Stimulated activated CD8-positive, alpha-beta memory T cell treated with anti-CD3 and anti-CD28 coated beads, Interleukin-2, amount 100 ng/mL, for 1 hour (primary cell): Measurements from ENCODE around the gene PRKACB.
"Not testable (repeated sequence)": the region's sequence is repeated elsewhere in the genome, so short reads cannot be mapped to it uniquely, and the experiment has no call there.

ENCODE experiments used
- DNase-seq, 2 donors: peaks; one replicate each; pipeline ENCODE4 v3.0.0-alpha.2; 2020; ENCODE audit warnings: low read depth in 2 of 2

Gene PRKACB

DNA sequence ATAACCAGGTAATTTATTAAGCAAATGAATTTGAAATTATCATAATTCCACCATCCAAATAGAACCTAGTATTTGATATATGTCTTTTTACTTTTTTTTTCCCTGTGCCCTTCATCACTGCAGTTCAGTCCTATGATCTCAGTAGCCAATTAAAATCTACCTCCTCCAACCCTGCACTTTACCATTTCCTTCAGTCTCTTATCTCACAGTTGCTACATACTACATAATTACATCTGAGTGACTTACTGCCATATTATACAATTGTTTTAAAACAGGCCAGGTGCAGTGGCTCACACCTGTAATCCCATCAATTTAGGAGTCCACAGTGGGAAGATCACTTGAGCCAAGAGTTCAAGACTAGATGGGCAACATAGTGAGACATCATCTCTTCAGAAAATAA, 73.2 kb downstream of the PRKACB start:
- DNase-seq: no peak

DNA sequence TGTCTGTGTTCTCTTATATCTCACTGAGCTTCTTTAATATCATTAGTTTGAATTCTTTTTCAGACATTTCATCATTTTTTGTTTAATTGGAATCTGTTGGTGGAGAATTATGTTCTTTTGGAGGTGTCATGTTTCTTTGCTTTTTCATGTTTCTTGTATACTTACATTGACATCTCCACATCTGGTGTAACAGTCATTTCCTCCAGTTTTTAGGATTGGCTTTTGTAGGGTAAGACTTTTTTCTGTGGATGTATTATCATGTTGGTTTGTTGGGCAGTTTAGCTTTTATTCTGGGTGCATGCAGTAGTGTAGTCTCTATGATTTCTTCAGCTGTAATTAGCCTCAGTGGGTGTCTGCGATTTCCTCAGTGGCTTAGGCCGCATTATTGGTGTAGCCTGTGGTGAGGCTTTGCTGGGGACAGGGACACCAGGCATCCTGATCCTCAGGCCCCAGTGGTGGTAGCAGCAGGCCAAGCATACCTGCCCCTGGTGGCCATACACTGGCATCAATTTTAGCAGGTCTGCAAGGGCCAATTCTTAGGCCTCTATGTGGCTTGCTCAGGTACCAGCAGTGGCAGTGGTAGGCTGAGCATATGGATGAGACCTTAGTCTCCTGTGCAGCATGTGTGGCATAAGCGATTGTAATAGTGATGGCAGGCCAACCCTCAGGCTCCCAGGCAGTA, 79.8 kb downstream of the PRKACB start:
- DNase-seq: no peak

DNA sequence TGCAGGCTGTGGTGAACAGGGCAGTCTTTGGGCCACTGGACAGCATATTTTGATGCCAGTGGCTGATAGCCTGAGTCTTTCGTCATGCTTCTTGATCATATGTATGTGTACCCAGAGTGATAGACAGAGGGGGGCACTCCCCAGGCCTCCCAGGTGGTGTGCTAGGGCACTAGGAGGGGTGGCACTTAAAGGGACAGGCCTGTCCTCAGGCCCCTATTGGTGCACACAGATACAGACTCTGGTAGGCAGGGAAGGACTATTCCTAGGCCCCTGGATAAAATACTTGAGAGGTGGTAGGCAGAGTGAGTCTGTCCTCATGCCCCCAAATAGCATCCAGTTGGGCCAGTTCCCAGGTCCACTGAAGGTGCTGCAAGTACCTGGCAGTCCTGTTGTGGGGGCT, 80.8 kb downstream of the PRKACB start:
- no peak for DNase-seq

DNA sequence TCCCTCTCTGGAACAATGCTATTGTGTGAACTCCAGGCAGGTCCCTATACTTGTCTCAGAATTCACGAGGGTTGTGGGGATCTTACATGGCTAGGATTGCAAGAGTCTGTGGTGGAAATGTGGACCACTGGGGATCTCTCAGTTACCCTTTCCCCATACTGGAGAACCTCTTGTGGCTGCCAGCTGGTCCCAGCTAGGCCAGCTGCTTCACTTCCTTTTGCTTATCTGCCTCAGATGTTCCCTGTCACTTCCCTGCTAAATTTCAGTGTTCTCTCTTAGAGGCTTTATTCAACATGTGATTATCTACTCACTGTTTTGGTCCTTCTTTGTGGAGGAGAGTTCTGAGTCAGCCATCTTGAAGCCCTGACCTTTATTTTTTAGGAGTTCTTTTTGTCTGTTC, 81.6 kb downstream of the PRKACB start:
- DNase-seq: no peak

DNA sequence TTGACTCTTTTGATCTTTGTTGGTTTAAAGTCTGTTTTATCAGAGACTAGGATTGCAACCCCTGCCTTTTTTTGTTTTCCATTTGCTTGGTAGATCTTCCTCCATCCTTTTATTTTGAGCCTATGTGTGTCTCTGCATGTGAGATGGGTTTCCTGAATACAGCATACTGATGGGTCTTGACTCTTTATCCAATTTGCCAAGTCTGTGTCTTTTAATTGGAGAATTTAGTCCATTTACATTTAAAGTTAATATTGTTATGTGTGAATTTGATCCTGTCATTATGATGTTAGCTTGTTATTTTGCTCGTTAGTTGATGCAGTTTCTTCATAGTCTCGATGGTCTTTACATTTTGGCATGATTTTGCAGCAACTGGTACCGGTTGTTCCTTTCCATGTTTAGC, 88.6 kb downstream of the PRKACB start:
- DNase-seq: not testable (repeated sequence)

DNA sequence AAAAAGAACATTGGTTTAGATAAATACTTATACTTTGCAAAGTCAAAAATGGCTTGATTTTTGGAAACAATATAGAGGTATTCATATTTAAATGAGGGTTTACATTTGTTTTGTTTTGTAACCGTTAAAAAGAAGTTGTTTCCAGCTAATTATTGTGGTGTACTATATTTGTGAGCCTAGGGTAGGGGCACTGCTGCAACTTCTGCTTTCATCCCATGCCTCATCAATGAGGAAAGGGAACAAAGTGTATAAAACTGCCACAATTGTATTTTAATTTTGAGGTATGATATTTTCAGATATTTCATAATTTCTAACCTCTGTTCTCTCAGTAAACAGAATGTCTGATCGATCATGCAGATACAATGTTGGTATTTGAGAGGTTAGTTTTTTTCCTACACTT, 92.2 kb downstream of the PRKACB start:
- DNase-seq: no peak

DNA sequence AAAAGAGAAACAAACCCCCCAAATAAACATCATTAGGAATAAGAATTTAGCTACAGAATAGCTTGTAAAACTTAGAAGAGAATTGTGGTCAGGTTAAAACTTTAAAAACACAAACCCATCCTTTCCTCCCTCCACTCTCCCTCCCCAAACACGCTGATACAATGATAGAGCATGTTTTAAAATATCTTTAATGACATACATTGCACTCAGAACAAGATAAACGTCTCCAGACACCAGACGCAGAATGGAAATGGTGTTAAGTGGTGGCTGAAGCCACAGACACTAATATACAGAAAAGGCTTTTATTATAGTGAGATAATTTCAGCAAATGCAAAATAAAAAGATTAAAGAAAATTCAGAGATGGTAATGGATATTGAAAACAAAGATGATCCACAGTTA, 98.6 kb downstream of the PRKACB start:
- no peak for DNase-seq

DNA sequence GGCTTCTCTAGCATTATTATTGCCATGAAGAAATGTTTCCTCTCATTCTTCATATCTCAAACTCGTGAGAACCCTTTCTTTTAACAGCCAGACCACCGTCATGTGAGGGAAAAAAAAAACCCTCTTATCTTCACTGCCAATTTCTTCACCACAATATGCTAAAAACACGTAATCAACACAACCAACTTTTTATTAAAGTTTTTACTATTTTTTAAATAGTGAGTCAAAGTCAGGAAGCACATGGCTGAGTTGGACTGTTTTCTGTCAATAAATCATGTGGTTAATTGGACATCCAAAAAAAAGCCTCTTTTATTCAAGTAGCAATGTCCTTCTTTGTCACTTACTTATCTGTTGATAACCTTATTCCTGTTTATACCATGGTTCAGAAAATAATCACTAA, 101.5 kb downstream of the PRKACB start:
- no peak for DNase-seq

DNA sequence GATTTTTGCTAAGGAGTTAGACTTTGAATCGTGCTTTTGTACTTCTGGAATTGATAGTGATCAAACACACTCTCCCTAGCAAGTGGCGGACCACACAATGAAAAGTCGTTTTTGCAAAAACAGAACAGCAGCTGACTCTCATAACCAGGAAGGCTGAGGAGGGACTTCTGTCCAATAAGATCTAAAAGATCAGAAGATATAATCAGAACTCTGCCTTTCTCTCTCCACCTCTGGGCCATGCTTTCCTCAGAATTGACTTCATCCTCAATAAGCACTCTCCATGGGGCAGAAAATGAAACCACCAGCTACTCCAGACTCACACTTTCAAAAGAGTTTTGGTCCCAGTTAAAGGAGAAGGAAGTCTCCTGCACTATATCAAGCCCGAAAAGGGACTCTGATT, 102.1 kb downstream of the PRKACB start:
- DNase-seq: no peak

DNA sequence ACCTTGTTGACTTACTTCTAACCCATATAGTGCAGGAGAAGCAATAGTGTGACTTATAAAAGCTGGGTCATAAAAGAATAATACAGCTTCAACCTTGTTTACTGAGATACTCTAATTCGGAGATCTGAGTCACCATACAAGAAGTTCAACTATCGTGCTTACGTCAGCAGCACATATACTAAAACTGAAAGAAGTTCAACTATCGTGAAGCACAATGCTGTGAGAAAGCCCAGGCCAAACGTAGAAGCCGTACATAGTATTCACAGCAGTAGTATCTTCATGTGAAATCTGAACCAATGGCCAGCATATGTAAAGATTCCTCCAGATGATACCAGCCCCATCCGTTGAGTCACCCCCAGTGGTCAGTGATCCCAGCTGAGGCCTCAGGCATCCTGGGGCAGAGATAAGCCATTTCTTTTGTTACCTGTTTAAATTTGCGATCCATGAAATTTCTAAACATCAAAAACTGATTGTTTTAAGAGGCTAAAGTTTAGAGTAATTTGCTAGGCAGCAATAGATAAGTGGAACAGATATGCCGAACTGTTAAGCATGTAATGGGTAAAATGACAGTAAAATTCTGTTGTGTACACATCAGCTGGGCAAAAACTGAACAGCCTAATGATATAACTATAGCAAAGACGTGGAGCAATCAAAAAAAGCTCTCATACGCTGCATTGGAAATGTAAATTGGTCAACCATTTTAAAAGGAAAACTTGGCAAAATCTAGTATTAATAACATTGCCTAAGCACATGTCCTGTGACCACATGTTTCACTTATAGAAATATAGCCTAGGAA, 103.6 kb downstream of the PRKACB start:
- no peak for DNase-seq

DNA sequence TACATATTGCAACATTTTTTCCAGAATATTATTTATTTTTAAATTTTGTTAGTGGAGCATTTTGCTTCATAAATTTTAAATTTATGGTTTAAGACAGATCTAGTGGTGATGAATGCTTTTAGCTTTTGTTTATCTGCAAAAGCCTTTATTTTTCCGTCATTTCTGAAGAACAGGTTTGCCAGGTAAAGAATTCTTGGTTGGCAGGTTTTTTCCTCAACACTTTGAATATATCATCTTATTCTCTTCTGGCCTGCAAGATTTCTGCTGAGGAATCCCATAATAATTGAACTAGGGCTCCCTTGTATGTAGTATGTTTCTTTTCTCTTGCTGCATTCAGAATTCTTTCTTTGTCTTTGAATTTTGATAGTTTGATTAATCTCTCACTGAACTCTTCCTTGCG, 106.6 kb downstream of the PRKACB start:
- no peak for DNase-seq

DNA sequence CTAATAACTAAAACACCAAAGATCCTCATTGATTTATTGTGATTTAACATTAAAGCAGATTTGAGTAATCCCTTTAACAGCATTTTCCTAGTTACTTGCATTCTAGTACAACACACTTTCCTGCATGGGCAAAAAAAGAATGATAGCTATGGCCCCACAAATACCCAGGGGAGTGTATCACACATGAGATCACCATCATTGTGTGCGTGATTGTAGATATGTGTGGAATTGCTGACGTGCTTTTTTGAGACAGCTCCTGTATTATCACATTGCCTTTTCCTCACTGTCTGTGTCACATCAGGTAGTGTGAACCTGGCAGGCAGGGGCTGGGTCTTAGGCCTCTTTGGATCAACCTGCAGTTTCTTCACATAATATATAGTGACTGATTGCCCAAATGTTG, 109.0 kb downstream of the PRKACB start:
- DNase-seq: no peak

DNA sequence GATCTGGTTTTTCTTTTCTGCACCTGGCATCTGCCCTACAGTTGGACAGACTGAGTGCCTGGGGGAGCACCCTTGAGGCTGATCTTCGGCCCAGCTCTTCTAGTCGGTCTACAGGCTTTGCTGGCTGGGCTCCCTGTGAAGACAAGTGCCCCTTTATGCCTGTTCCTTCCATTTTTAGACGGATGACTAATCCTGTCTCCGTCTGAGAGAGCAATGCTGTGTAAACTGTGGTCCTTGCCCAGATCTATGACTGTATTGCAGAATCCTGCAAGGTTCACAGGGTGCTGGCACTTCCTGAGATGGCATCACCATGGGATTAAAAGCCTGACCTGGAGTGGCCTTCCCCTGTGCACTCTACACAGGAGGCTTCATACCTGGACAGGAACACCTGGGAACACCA, 109.8 kb downstream of the PRKACB start:
- DNase-seq: no peak

DNA sequence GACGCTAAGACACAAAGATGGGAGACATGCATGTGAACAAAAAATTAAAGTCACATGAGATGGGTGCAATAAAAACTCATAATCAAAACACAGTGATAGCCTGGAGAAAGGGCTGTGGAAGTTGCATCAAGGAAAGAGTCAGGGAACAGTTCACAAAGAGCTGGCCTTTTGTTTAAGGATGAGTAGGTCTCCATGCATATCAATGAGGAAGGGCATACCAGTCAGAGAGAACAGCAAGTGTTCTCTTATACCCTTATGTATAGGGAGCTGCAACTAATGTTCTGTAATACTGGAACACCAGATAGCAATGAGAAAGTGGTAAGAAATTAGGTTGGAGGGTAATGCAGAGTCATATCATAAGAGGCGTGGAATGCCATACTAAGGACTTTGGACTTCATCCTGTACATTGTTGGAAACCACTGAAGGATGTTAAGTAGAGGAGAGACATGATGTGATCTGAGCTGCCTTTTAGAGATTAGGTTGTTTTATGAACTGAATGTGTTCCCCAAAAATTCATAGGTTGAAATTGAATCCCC, 110.7 kb downstream of the PRKACB start:
- no peak for DNase-seq

DNA sequence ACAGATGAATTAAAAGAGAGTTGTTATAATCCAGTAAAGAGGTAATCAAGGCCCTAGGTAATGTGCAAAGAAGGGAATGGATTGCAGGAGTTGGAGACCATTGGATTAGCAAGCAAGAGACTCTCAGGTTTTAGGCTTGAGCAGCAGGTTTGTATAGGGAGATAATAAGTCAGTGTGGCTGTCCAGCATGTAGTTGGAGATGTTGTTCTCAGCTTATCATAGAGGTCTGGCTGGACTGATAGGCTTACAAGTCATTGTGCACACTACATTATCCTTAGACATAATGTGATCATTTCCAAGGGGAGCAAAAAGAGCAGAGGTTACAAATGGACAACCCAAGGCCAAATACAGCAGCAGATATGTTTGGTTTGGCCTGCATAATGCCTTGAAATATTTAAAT, 111.5 kb downstream of the PRKACB start:
- DNase-seq: no peak

DNA sequence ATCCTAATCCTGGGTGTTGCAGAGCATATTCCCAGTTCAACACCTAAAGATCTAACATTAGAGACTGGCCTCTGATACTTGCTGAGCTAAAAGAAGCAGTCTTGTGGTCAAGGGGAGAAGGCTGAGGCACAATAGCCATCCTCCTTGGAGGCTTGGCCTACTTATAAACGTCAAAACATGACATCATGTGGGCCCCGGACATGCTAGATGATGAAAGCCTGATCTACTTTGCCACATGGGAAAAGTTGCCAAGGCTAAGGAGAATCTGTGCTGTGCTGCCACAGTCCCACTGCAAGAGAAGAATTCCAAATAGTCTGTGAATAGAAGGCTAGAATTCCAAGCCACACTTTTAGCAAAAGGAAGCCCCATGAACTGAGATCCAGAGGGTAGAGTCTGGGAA, 113.5 kb downstream of the PRKACB start:
- DNase-seq: no peak

DNA sequence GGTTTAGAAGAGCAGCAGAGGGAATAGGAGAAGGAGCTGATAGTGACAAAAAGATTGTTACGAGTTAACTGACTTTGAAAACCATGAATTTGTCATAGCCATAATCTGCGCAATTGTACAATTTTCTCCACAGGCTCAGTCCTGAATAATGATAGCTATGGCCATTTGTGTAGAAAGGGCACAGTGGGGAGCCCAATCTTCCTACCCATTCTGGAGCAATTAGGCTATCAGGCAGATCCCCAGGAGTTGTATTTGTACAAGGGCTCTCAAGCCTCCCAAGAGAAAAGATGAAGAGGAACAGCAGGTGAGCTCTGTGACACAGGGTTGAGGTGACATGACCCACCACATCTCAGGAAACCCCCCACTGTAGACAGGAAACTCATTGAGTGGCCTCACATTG, 115.3 kb downstream of the PRKACB start:
- DNase-seq: no peak

DNA sequence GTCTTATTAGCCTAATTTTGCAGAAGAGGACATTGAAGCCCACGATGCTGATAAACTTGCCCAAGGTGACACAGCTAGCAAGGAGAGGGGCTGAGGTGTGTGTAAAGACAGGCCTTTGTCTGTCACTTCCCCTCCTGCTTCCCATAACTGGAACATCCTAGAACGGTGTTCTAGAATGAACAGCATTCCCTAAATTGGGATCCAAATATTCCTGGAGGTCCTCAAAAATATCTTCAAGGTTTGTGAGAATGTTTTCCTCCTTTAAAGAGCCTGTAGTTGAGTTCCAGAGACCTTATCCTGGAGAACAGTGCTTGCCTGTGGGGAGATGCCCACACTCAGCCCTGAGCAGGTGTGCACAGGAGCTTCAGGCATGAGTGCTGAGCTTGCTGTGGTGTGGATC, 115.9 kb downstream of the PRKACB start:
- DNase-seq: no peak

DNA sequence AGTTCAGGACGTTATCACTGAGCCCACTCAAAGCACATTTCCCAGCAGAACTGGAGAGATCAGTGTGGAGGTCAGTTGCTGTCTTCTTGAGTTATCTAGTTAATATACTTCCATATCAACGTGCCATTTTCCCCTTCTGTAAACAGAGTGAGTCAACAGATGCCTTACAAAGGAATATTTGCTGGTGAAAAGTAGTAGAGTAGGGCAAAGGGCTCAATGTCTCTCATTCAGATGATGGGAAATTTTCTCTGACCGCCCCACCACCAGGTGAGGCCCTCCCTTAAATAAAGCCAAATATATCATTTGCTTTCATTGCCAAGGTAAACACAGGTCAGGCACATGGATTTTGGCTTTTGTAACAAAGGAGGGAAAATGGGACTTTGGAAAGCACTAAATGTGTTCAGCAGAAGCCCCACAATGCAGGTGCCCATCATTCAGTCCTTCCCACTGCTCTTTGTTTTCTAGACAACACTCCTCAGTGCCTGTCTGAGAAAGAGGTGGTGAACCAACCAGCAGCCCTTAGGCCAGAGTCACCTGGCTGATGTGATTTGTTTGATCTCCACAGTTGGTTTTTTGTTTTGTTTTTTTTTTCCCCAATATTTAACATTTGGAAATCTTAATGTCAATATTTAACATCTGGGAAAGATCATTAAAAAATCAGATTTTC, 116.9 kb downstream of the PRKACB start:
- no peak for DNase-seq

DNA sequence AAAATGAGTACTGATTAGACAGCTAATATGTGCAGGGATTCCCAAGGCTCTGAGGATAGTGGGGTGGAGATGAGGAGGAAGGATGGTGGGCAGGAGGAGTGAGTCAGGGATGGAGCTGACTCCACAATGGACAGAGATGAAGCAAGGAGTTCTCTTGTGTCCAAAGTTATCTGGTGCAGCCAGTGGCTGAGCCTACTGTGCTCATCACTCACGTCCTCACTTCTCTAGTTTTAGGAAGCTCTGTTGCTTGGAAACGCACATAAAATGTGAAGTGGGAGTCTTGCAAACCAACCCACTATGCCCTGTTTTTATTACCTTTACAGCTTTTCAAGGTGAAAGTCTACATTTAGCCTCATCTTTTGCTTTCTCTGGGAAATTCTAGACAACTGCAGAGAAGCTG, 120.9 kb downstream of the PRKACB start:
- no peak for DNase-seq

DNA sequence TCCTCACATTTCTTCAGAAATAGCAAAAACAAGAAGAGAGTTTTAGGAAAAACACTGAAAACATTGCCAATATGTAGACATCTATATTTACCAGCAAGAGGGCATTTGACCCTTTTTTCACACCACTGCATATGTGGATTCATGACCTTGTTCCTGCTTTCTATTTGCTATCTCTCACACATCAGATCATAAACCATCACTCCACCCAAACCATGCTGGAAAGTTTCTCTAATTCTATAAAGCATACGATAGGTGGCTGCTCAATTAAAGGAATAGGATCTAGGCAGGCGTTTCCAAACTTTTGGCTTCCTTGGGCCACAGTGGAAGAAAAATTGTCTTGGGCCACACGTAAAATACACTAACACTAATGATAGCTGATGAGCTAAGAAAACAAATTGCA, 121.8 kb downstream of the PRKACB start:
- no peak for DNase-seq

DNA sequence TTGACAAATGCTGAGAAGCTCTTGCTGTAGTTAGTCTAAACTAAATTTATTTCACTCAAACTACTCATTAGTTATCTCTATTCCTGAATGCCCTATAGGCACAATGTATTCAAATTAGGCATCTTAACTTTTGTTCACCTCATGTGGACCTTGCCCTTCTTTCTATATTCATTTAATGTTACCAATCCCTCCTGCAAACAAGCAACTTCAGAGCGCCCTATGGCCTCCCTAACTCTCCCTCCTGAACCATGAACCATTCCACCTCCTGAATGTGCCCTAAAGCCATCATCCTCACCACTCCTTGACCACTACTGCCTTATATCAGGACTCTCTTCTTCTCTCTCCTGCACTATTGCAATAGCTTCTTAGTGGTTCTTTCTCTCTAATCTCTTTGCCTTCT, 122.7 kb downstream of the PRKACB start:
- no peak for DNase-seq

DNA sequence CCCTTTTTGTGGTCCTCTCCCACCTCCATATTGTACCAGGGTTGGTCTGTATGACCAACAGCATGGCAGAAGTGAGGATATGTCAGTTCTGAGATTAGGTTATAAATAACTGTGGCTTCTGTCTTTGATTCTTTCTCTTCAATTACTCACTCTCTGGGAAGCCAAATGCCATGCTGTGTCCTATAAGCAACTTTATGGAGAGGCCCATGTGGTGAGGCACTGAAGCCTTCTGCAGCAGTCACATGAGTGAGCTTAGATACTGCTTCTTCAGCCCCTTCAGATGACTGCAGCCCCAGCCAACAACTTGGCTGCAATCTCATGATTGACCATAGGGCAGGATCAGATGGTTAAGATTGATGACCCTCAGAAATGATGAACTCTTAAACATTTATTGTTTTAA, 123.4 kb downstream of the PRKACB start:
- no peak for DNase-seq
